HFFc6 (cell line): ENCODE results near the gene CFI. TPM values are rescaled to one million over a fixed set of nuclear protein-coding genes. Genes with fewer than 3 reads are reported as not detected.

Experiments
- DNase-seq: peaks from one replicate; pipeline ENCODE4 v3.0.0-alpha.2; 2018
- H3K27ac Mint-ChIP-seq: 2 replicates; pipeline ENCODE4 v1.8.0; 2020; ENCODE audit warnings: mild to moderate bottlenecking, mixed read lengths
- H3K27me3 Mint-ChIP-seq: 2 replicates; pipeline ENCODE4 v1.8.0; 2021; ENCODE audit warnings: mild to moderate bottlenecking, moderate library complexity, mixed read lengths; ENCODE audit not compliant: insufficient read depth
- H3K36me3 Mint-ChIP-seq: 2 replicates; pipeline ENCODE4 v1.8.0; 2021; ENCODE audit warnings: low read depth, mixed read lengths
- H3K4me1 Mint-ChIP-seq: 2 replicates; pipeline ENCODE4 v1.8.0; 2020; ENCODE audit warnings: low read depth, mixed read lengths
- H3K4me3 Mint-ChIP-seq: 2 replicates; pipeline ENCODE4 v1.8.0; 2020; ENCODE audit warnings: mild to moderate bottlenecking, moderate library complexity, mixed read lengths
- H3K9me3 Mint-ChIP-seq: 2 replicates; pipeline ENCODE4 v1.8.0; 2020; ENCODE audit warnings: mild to moderate bottlenecking, mixed read lengths
- total RNA-seq, 6 experiments: library from RNA; stranded (reverse); fragmentation: NEBNext Ultra II Directional; extraction: Animal tissue kit (Norgen Biotek cat#: 25700); gene quantifications; 2 replicates in 1 of 6; 3 replicates in 5 of 6; pipeline ENCODE4 v1.2.3, GENCODE V29; 2021
- TF ChIP-seq, protein P1 (sequence below): fragments of 200-600 bp; sonication (generic); IDR thresholded peaks from 2 replicates; pipeline ENCODE4 v1.5.0; 2021; ENCODE audit warnings: antibody characterized with exemption, mild to moderate bottlenecking

CFI gene
- total RNA-seq, 6 experiments from 2014 or later: not detected

DNA sequence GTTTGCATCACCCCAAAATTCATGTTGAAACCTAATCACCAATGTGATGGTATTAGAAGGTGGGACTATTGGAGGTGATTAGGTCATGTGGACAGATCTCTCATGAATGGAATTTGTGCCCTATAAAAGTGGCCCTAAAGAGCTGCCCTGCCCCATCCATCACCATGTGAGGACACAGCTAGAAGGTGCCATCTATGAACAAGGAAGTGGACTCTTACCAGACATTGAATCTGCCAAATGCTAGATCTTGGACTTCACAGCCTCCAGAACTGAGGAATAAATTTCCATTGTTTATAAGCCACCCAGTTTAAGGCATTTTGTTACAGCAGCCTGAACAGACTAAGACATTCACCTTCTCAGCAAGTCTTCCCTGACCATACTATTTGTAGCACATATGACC lies 79.4 kb downstream of the CFI start:
- peaks cover 20% of the 10 kb centered on the region for H3K4me1 Mint-ChIP-seq
- no peak for DNase-seq
- TF ChIP-seq, protein P1, sequence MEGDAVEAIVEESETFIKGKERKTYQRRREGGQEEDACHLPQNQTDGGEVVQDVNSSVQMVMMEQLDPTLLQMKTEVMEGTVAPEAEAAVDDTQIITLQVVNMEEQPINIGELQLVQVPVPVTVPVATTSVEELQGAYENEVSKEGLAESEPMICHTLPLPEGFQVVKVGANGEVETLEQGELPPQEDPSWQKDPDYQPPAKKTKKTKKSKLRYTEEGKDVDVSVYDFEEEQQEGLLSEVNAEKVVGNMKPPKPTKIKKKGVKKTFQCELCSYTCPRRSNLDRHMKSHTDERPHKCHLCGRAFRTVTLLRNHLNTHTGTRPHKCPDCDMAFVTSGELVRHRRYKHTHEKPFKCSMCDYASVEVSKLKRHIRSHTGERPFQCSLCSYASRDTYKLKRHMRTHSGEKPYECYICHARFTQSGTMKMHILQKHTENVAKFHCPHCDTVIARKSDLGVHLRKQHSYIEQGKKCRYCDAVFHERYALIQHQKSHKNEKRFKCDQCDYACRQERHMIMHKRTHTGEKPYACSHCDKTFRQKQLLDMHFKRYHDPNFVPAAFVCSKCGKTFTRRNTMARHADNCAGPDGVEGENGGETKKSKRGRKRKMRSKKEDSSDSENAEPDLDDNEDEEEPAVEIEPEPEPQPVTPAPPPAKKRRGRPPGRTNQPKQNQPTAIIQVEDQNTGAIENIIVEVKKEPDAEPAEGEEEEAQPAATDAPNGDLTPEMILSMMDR: no peak
- peaks cover 4% of the 10 kb centered on the region; the same call in 1 of the 2 replicates for H3K9me3 Mint-ChIP-seq
- H3K36me3 Mint-ChIP-seq: peaks cover 13% of the 10 kb centered on the region
- H3K27me3 Mint-ChIP-seq: no peaks in the 10 kb centered on the region; the same call in 1 of the 2 replicates
- H3K27ac Mint-ChIP-seq: no peak overlapping the region
- no peak overlapping the region for H3K4me3 Mint-ChIP-seq

DNA sequence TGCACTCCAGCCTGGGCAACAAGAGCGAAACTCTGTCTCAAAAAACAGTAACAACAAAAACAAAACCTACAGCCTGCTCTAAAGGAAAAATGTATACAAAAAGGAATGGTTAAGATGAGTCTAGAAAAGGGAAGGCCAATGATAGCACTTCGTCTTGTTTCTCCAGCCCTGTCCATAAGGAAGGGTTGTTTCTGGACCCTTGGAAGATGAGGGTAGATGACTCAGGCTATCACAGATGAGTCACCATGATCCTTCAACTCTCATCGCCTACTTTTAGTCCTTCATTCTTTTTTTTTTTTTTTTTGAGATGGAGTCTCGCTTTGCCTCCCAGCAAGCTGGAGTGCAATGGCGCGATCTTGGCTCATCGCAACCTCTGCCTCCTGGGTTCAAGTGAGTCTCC lies 80.8 kb downstream of the CFI start:
- TF ChIP-seq, protein P1: no peak
- Mint-ChIP-seq H3K4me3 (no peak overlapping the region), H3K9me3 (peaks cover 4% of the 10 kb centered on the region; the same call in 1 of the 2 replicates)

DNA sequence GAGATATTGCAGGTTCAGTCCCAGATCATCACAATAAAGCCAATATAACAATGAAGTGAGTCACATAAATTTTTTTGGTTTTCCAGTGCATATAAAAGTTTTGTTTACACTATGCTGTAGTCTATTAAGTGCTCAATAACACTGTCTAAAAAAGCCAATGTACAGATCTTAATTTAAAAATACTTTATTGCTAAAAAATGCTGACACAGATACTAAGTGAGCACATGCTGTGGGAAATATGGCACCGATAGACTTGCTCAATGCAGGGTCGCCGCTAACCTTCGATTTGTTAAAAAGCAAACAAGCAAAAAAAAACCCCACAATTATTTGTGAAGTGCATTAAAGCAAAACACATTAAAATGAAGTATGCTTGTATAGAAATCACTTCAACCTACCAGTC lies 82.2 kb downstream of the CFI start:
- H3K36me3 Mint-ChIP-seq: peaks cover 17% of the 10 kb centered on the region
- H3K4me1 Mint-ChIP-seq: peaks cover 17% of the 10 kb centered on the region
- peaks cover 4% of the 10 kb centered on the region; the same call in 1 of the 2 replicates for H3K9me3 Mint-ChIP-seq
- TF ChIP-seq, protein P1: no peak
- no peak overlapping the region for H3K27ac Mint-ChIP-seq
- DNase-seq: no peak
- no peak overlapping the region for H3K4me3 Mint-ChIP-seq
- H3K27me3 Mint-ChIP-seq: no peaks in the 10 kb centered on the region

More for the DNA sequence above, 80.8 kb downstream of the CFI start:
- Mint-ChIP-seq H3K27me3 (no peaks in the 10 kb centered on the region; the same call in 1 of the 2 replicates), H3K27ac (no peak overlapping the region), H3K36me3 (peaks cover 17% of the 10 kb centered on the region), H3K4me1 (peaks cover 17% of the 10 kb centered on the region)
- no peak for DNase-seq

DNA sequence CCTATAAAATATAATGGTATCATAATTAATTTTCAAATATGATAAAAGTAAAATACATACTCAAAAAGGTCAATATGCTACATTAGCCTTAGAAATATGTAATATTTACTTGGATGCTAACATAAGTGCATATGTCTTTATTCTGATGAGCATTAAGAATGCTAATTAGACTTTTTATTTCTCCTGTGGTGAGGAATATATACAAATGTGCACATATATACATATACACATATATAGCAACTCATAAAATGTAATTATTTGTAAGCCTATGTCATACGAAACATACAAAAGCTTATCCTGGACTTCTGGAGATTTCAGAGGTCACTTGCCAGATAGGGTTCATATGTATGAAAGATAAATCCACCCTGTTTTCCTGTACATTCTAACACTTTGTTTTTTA lies 83.0 kb downstream of the CFI start:
- Mint-ChIP-seq H3K4me1 (peaks cover 17% of the 10 kb centered on the region), H3K27ac (no peak overlapping the region), H3K36me3 (peaks cover 17% of the 10 kb centered on the region), H3K4me3 (no peak overlapping the region), H3K9me3 (peaks cover 4% of the 10 kb centered on the region; the same call in 1 of the 2 replicates), H3K27me3 (no peaks in the 10 kb centered on the region)
- TF ChIP-seq, protein P1: no peak
- DNase-seq: no peak

DNA sequence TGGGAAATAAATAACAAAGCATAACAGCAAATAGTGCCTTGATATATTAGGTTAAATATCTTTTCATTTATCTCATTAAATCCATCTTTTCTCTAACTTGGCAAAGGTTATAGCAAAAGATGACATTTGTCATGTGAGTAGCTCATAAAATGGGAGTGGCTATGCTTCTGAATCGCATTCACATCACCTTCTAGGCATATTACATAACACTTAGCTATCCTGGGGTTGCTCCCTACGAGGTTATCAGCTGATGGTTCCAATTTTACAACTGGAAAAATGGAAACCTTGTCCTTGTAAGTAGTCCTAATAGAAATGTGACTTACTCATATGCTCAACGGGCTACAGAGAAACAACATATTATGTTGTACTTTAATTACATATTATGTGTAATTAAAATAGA lies 88.3 kb downstream of the CFI start:
- TF ChIP-seq, protein P1: no peak
- H3K27ac Mint-ChIP-seq: no peak overlapping the region
- peaks cover 8% of the 10 kb centered on the region; the same call in 1 of the 2 replicates for H3K36me3 Mint-ChIP-seq
- DNase-seq: no peak
- no peaks in the 10 kb centered on the region for H3K4me1 Mint-ChIP-seq
- no peak overlapping the region for H3K4me3 Mint-ChIP-seq
- no peaks in the 10 kb centered on the region for H3K9me3 Mint-ChIP-seq
- no peaks in the 10 kb centered on the region for H3K27me3 Mint-ChIP-seq

DNA sequence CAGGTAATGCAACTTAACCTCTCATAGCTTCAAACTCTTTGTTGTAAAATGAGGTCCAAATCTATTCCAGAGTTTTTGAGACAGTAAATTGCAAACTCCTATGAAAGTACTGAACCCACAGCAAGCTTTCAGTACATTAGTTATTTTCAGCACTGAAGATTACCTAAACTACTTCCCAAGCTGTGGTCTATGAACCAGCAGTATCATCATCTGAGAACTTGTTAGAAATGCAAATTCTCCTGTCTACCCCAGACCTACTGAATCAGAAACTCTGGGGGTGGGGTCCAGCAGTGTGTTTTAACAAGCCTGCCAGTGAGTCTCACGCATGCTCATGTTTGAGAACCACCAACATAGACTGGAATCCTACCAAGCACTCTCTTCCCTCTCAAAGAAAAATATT lies 92.8 kb downstream of the CFI start:
- TF ChIP-seq, protein P1: no peak
- peaks cover 4% of the 10 kb centered on the region for H3K4me1 Mint-ChIP-seq
- DNase-seq: no peak
- H3K4me3 Mint-ChIP-seq: no peak overlapping the region
- H3K27me3 Mint-ChIP-seq: no peaks in the 10 kb centered on the region
- H3K27ac Mint-ChIP-seq: no peak overlapping the region
- no peaks in the 10 kb centered on the region for H3K9me3 Mint-ChIP-seq
- peaks cover 9% of the 10 kb centered on the region; the same call in 1 of the 2 replicates for H3K36me3 Mint-ChIP-seq
